Activated CD4-positive, alpha-beta T cell treated with anti-CD3 and anti-CD28 coated beads for 24 hours (primary cell): Measurements from ENCODE around the gene SRGAP1.
"Not testable (repeated sequence)": the region's sequence is repeated elsewhere in the genome, so short reads cannot be mapped to it uniquely, and the experiment has no call there.

Source experiments
- DNase-seq, 2 donors: peaks; one replicate each; pipeline ENCODE4 v3.0.0-alpha.2; 2020; ENCODE audit warnings: low read depth in 2 of 2

Gene SRGAP1

DNA sequence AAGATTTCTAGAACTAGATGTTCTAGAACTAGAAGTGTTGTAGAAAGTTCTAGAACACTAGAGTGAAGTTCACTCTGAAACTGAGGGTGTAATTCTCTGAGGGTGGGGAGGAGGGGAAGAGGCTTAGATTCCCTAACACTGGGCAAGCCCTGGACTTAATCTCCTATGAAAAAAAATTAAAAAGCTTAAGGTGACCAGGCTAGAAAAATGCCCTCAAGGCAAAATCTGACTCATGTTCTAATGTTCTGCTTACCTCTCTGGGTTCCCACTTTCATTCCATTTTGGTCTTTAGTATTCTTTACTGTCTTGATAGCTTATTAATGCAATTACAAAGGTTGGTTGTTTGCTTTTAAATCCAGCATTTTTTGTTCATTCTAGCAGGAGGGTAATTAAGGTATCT is 276.1 kb downstream of the SRGAP1 start:
- DNase-seq = no peak

- DNase-seq = not testable (repeated sequence)
Observed at GRCh38 chr12:64121086-64121485, 276.6 kb downstream of the SRGAP1 start.

GRCh38 chr12:64122154-64122553 is 277.7 kb downstream of the SRGAP1 start:
- no peak for DNase-seq

DNA sequence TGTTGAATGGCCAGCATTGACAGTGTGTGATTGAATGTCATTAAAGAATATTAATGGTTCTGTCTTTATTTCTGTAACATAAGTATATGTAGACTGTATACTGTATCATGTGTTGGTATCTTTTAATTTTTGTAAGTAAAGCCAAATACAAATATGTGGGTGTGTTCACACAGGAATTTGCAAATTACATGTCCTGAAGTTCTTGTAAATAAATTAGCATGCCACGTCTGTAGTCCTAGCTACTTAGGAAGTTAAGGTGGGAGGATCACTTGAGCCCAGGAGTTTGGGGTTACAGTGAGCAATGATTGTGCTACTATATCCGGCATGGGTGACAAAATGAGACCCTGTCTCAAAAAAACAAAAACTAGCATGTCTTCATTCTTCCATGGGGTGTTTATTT is 278.5 kb downstream of the SRGAP1 start:
- DNase-seq = no peak

DNA sequence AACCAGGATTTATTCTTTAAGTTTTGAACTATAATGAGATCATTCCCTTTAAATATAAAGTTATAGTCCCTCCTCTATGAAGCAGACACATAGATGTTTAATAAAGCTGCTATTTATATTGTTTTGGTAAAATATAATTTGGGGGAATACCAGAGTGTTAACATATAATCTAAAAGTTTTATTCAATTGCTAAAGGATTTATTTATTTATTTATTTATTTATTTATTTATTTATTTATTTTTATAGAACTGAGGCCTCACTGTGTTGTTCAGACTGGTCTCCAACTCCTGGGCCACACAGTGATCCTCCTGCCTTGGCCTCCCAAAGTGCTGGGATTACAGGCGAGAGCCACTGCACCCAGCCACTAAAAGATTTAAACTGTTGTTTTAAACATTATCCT is 278.9 kb downstream of the SRGAP1 start:
- DNase-seq = no peak

DNA sequence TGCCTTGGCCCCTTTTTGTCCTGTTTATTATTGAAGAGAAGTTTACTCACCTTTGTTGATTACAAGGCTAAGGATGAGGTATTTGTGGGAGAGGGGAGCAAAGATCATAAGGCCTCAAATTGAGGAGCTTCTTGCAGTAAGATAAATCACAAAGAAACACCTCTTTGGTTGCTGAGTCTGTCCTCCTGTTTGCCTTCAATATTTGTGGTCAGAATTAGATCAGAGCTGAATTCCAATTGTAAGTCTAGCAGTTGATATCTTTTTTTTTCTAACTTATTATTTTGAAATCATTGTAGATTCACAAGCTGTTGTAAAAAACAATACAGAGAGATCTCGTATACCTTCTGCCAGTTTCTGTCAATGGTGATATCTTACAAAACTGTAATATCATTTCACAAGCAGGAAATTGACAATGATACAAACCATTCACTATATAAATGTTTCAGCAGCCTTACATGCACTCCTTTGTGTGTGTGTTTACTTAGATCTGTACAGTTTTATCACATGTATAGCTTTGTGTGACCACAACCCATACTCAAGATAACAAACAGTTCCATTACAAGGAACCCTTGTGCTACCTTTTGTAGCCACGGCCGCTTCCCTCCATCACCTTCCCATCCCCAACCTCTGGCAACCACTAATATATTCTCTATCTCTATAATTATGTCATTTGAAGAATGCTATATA is 280.2 kb downstream of the SRGAP1 start:
- no peak for DNase-seq

- DNase-seq = no peak
Observed at GRCh38 chr12:64125913-64126312, 281.4 kb downstream of the SRGAP1 start.

GRCh38 chr12:64127811-64128210 is 283.3 kb downstream of the SRGAP1 start:
- DNase-seq = no peak

DNA sequence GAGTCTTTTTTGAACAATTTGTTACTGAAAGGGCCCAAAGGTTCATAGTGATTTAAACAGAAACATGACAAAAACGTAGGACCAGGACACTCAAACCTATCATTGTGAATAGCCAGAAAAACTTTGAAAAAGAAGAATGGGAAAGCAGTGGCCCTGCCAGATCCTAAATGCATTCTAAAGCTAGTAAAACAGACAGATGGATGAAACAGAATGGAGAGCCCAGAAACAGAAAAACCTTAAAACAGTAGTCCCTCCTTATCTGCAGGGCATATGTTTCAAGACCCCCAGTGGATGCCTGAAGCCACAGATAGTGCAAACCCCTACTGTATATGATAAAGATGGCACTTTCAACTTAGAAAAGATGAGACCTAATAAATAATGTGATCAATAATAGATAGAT is 283.9 kb downstream of the SRGAP1 start:
- DNase-seq = no peak

- DNase-seq = not testable (repeated sequence)
Observed at GRCh38 chr12:64130476-64130875, 286.0 kb downstream of the SRGAP1 start.

- not testable (repeated sequence) for DNase-seq
Observed at GRCh38 chr12:64131456-64131855, 287.0 kb downstream of the SRGAP1 start.

- not testable (repeated sequence) for DNase-seq
Observed at GRCh38 chr12:64132672-64133071, 288.2 kb downstream of the SRGAP1 start.

- DNase-seq = no peak
Observed at GRCh38 chr12:64137117-64137516, 292.6 kb downstream of the SRGAP1 start.

GRCh38 chr12:64139021-64139420 is 294.5 kb downstream of the SRGAP1 start:
- no peak for DNase-seq

DNA sequence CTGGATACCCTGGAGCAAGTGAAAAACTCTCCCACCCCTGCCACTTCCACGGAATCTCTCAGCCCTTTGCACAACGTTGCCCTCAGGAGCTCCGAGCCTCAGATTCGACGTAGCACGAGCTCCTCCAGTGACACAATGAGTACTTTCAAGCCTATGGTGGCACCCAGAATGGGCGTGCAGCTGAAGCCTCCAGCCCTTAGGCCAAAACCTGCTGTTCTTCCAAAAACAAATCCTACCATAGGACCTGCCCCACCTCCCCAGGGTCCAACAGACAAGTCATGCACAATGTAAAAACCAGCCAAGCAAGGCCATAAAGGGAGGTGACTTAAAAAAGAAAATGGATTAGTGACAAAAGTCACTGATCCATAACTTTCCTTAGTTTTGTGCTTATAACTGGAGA is 297.9 kb downstream of the SRGAP1 start:
- no peak for DNase-seq

- DNase-seq = no peak
Observed at GRCh38 chr12:64142784-64143183, 298.3 kb downstream of the SRGAP1 start.

DNA sequence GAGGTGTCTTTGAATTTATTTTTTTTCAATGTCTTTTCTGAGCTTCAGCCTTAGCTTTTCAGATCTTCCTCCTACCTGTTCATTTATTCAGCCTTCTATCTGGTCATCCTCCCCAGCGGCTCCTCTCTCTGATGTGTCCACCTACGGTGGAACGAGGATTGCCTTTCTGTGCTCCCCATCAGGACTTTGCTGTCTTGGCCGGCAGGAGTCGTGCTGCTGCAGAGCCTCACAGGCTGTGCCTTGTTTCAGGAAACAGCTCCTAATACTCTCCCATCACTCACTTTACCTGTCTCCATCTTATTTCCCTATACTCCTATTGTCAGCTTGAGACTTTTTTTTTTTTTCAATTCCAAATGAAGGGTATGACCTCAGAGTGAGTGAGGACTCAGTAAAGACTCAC is 300.7 kb downstream of the SRGAP1 start:
- no peak for DNase-seq

- DNase-seq = no peak
Observed at GRCh38 chr12:64147011-64147631, 302.6 kb downstream of the SRGAP1 start.

DNA sequence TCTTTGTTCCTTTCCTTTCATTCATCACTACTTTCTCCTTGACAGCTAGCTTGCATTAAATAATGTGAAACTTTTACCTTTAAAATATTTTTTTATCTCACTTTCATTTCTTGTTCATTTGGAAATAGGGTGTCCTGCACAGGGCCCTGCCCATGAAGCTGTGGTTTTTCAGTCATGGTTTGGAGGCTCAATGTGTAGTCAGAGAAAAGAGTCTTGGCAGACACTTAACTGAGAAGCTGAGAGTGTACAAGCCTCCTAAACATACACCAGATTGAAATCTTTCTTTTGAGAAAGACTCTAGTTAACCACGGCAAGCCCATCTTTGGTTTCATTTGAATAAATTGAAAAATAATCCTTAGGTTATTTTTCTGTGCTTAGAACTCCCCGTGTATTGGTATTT is 303.4 kb downstream of the SRGAP1 start:
- DNase-seq = no peak

GRCh38 chr12:64154677-64155076 is 310.2 kb downstream of the SRGAP1 start:
- DNase-seq = no peak

- DNase-seq = no peak
Observed at GRCh38 chr12:64157110-64157509, 312.6 kb downstream of the SRGAP1 start.

DNA sequence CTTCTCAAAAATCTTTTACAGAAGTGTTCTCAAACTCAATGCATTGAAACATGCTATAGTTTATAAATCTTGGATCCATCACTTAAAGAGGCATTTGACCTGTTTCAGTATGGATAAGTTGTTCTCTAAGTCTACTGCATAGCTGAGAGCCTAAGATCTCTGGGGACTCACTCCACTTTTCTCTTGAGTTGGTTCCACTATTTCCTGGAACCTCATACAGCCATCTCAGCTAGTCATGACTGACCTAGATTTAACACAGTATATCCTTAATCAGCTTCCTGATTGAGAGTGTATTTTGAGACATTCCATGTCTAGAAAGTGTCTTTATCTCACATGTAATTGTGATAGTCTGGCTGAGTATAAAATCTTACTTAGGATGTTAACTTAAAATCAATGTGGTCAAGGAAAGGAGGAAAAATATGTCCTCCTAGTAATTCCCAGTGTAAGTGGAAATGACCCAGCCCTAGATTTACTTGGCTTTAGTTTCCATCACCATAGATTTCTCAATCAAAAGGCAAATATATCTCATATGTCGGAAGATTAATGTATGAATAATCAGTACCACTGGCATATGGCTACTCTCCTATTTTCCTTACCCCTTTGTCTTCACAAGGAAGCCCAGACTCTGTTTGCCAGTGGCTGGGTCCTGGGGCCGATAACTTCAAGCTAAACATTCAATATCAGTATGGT is 315.7 kb downstream of the SRGAP1 start:
- DNase-seq = no peak

- no peak for DNase-seq
Observed at GRCh38 chr12:64160711-64161060, 316.2 kb downstream of the SRGAP1 start.
